Neuronal stem cell (in vitro differentiated cells): ENCODE data around the gene TMEM139.

Experiments
- DNase-seq: peaks from one replicate; pipeline ENCODE4 v3.0.0-alpha.2; 2013; ENCODE audit warnings: low spot score
- H2AFZ ChIP-seq: one replicate; pipeline ENCODE4 v1.6.1; 2013; ENCODE audit warnings: mild to moderate bottlenecking, low read length, inconsistent platforms
- H2AK5ac ChIP-seq: 2 replicates; pipeline ENCODE4 v1.6.1; 2013; ENCODE audit warnings: low read depth, mild to moderate bottlenecking, inconsistent platforms, low read length, moderate library complexity, mixed read lengths
- H2BK120ac ChIP-seq: 2 replicates; pipeline ENCODE4 v1.6.1; 2013; ENCODE audit warnings: low read depth, mild to moderate bottlenecking, inconsistent platforms, low read length, moderate library complexity, mixed read lengths
- H2BK12ac ChIP-seq: one replicate; pipeline ENCODE4 v1.6.1; 2013; ENCODE audit warnings: low read length, inconsistent platforms
- H2BK15ac ChIP-seq: 2 replicates; pipeline ENCODE4 v1.6.1; 2013; ENCODE audit warnings: mild to moderate bottlenecking, low read length, inconsistent platforms, mixed read lengths
- H2BK5ac ChIP-seq: one replicate; pipeline ENCODE4 v1.6.1; 2013; ENCODE audit warnings: inconsistent platforms, mild to moderate bottlenecking, low read length, moderate library complexity
- H3K14ac ChIP-seq: one replicate; pipeline ENCODE4 v1.6.1; 2013; ENCODE audit warnings: low read length, inconsistent platforms
- H3K18ac ChIP-seq: 2 replicates; pipeline ENCODE4 v1.6.1; 2013; ENCODE audit warnings: low read length, inconsistent platforms
- H3K23ac ChIP-seq: 2 replicates; pipeline ENCODE4 v1.6.1; 2013; ENCODE audit warnings: low read depth, mild to moderate bottlenecking, mixed read lengths, low read length, inconsistent platforms; ENCODE audit not compliant: poor library complexity
- H3K27ac ChIP-seq: replicated peaks from 3 replicates; pipeline ENCODE4 v1.5.1; 2013; ENCODE audit warnings: low read length, inconsistent platforms
- H3K27me3 ChIP-seq, 3 experiments: 2 replicates each; pipeline ENCODE4 v1.6.1; 2013; ENCODE audit warnings: low read length in 3 of 3, mild to moderate bottlenecking in 2 of 3, inconsistent platforms in 1 of 3, low read depth in 1 of 3, mixed read lengths in 1 of 3, moderate library complexity in 1 of 3; ENCODE audit not compliant: control insufficient read depth in 3 of 3, insufficient read depth in 3 of 3
- H3K36me3 ChIP-seq, 2 donors: replicated peaks in 1 of 2; 2 replicates each; pipeline ENCODE4 v1.6.1; 2013; ENCODE audit warnings: low read length in 2 of 2; ENCODE audit not compliant: control insufficient read depth in 2 of 2, insufficient read depth in 2 of 2
- H3K4ac ChIP-seq: 2 replicates; pipeline ENCODE4 v1.6.1; 2013; ENCODE audit warnings: inconsistent platforms, mild to moderate bottlenecking, low read length, moderate library complexity
- H3K4me1 ChIP-seq, 2 donors: 1 replicate in 1 of 2; 2 replicates in 1 of 2; pipeline ENCODE4 v1.6.1; 2013; ENCODE audit warnings: low read length in 2 of 2, low read depth in 1 of 2; ENCODE audit not compliant: control insufficient read depth in 2 of 2, insufficient read depth in 1 of 2
- H3K4me2 ChIP-seq: one replicate; pipeline ENCODE4 v1.6.1; 2013; ENCODE audit warnings: mild to moderate bottlenecking, low read length, inconsistent platforms; ENCODE audit not compliant: insufficient read depth, poor library complexity, severe bottlenecking
- H3K4me3 ChIP-seq, 2 donors: 2 replicates each; pipeline ENCODE4 v1.5.1; 2013; ENCODE audit warnings: low read length in 2 of 2, mild to moderate bottlenecking in 2 of 2, inconsistent platforms in 1 of 2, moderate library complexity in 1 of 2
- H3K79me1 ChIP-seq: one replicate; pipeline ENCODE4 v1.6.1; 2013; ENCODE audit warnings: low read depth, mild to moderate bottlenecking, inconsistent platforms, low read length, moderate library complexity
- H3K9ac ChIP-seq: one replicate; pipeline ENCODE4 v1.6.1; 2013; ENCODE audit warnings: mild to moderate bottlenecking, low read depth, low read length, inconsistent platforms; ENCODE audit not compliant: poor library complexity
- H3K9me3 ChIP-seq, 2 donors: replicated peaks in 1 of 2; 2 replicates each; pipeline versions ENCODE3 to v1.6.1; 2013; ENCODE audit warnings: low read length in 2 of 2, mild to moderate bottlenecking in 2 of 2, inconsistent platforms in 1 of 2, low read depth in 1 of 2, mixed read lengths in 1 of 2, moderate library complexity in 1 of 2; ENCODE audit not compliant: control insufficient read depth in 2 of 2, insufficient read depth in 1 of 2
- H4K8ac ChIP-seq: one replicate; pipeline ENCODE4 v1.6.1; 2013; ENCODE audit warnings: low read depth, mild to moderate bottlenecking, inconsistent platforms, low read length, moderate library complexity
- H4K91ac ChIP-seq: one replicate; pipeline ENCODE4 v1.6.1; 2013; ENCODE audit warnings: low read length, low read depth, mild to moderate bottlenecking, inconsistent platforms; ENCODE audit not compliant: poor library complexity
- WGBS, 2 donors: extraction: QIAGEN DNeasy Blood & Tissue Kit; methylation state at CpG; one replicate each; pipeline ENCODE4 v1.1.7; 2013; ENCODE audit warnings: missing lambda C conversion rate in 2 of 2, mixed read lengths in 1 of 2; ENCODE audit not compliant: insufficient read length in 2 of 2, insufficient replicate concordance in 1 of 2; ENCODE audit errors: extremely low coverage in 2 of 2; 5-methylcytosine and 5-hydroxymethylcytosine counted together

Gene TMEM139

GRCh38 chr7:143321242-143321641 lies 36.5 kb downstream of the TMEM139 start:
- no peak for DNase-seq
- no peaks in the 10 kb centered on the region for H3K36me3 ChIP-seq
- H2BK120ac ChIP-seq: no peak overlapping the region

GRCh38 chr7:143321734-143322133 lies 37.0 kb downstream of the TMEM139 start:
- WGBS, 2 donors: no CpG with 5 or more reads among the region's 4 CpGs
- H3K4me1 ChIP-seq: peaks cover 11 to 12% of the 10 kb centered on the region in 2 donors
- DNase-seq: no peak

More at GRCh38 chr7:143321242-143321641, 36.5 kb downstream of the TMEM139 start:
- no peaks in the 10 kb centered on the region for H3K79me1 ChIP-seq
- no peak overlapping the region for H4K8ac ChIP-seq
- no peak overlapping the region for H3K27ac ChIP-seq
- peak overlapping the region; percentile 21 for H3K18ac ChIP-seq
- no peak overlapping the region for H3K14ac ChIP-seq
- no CpG with 5 or more reads among the region's 10 CpGs for WGBS, 2 donors
- no peak overlapping the region for H2AFZ ChIP-seq
- no peaks in the 10 kb centered on the region for H3K27me3 ChIP-seq
- H2BK15ac ChIP-seq: no peak overlapping the region
- H3K9ac ChIP-seq: no peak overlapping the region
- H2AK5ac ChIP-seq: no peak overlapping the region
- no peak overlapping the region for H3K4ac ChIP-seq
- no peak overlapping the region for H3K4me2 ChIP-seq
- H3K9me3 ChIP-seq: no peaks in the 10 kb centered on the region
- H3K23ac ChIP-seq: no peak overlapping the region
- no peak overlapping the region for H4K91ac ChIP-seq
- no peak overlapping the region for H3K4me3 ChIP-seq
- H2BK5ac ChIP-seq: no peak overlapping the region
- H3K4me1 ChIP-seq: peaks cover 11 to 12% of the 10 kb centered on the region in 2 donors
- no peak overlapping the region for H2BK12ac ChIP-seq

GRCh38 chr7:143322760-143323633 lies 38.2 kb downstream of the TMEM139 start:
- H3K9me3 ChIP-seq: no peaks in the 10 kb centered on the region
- peak overlapping the region; percentile 85 for H2AFZ ChIP-seq
- DNase-seq: no peak

More at GRCh38 chr7:143321734-143322133, 37.0 kb downstream of the TMEM139 start:
- Histone ChIP-seq H3K27ac (no peak overlapping the region), H2AFZ (no peak overlapping the region), H3K9me3 (no peaks in the 10 kb centered on the region), H2BK120ac (no peak overlapping the region), H3K9ac (no peak overlapping the region), H4K8ac (no peak overlapping the region), H3K18ac (no peak overlapping the region), H3K4me3 (no peak overlapping the region), H3K79me1 (no peaks in the 10 kb centered on the region), H2BK12ac (no peak overlapping the region), H2BK5ac (no peak overlapping the region), H3K23ac (no peak overlapping the region), H3K4ac (no peak overlapping the region), H3K4me2 (no peak overlapping the region), H2AK5ac (no peak overlapping the region), H3K14ac (no peak overlapping the region), H4K91ac (no peak overlapping the region), H3K36me3 (no peaks in the 10 kb centered on the region), H2BK15ac (no peak overlapping the region), H3K27me3 (no peaks in the 10 kb centered on the region)

GRCh38 chr7:143323653-143324052 lies 38.9 kb downstream of the TMEM139 start:
- Histone ChIP-seq H2BK120ac (no peak overlapping the region), H2AFZ (peak overlapping the region; percentile 85), H4K91ac (no peak overlapping the region), H2BK15ac (peak overlapping the region; percentile 28), H3K4me2 (no peak overlapping the region), H3K14ac (no peak overlapping the region), H2BK12ac (peak overlapping the region; percentile 87), H2AK5ac (peak overlapping the region; percentile 3), H4K8ac (no peak overlapping the region), H3K4me1 (peaks cover 7 to 12% of the 10 kb centered on the region in 2 donors), H3K4ac (no peak overlapping the region), H3K36me3 (no peaks in the 10 kb centered on the region), H3K9me3 (no peaks in the 10 kb centered on the region), H3K79me1 (no peaks in the 10 kb centered on the region), H3K23ac (peak overlapping the region; percentile 27), H3K18ac (peak overlapping the region; percentile 5), H3K4me3 (no peak overlapping the region), H3K27me3 (no peaks in the 10 kb centered on the region), H3K27ac (no peak overlapping the region), H3K9ac (peak overlapping the region; percentile 47), H2BK5ac (no peak overlapping the region)
- no peak for DNase-seq
- no CpG with 5 or more reads among the region's 12 CpGs for whole genome bisulfite sequencing, 2 donors

More at GRCh38 chr7:143322760-143323633, 38.2 kb downstream of the TMEM139 start:
- peak overlapping the region; percentile 47 for H3K9ac ChIP-seq
- no peak overlapping the region for H3K14ac ChIP-seq
- no CpG with 5 or more reads among the region's 23 CpGs for WGBS, 2 donors
- H2BK120ac ChIP-seq: no peak overlapping the region
- H2BK12ac ChIP-seq: peak overlapping the region; percentile 87
- no peak overlapping the region for H3K4me2 ChIP-seq
- H2BK5ac ChIP-seq: no peak overlapping the region
- peak overlapping the region; percentile 65 for H3K18ac ChIP-seq
- H2BK15ac ChIP-seq: peak overlapping the region; percentile 28
- H2AK5ac ChIP-seq: peak overlapping the region; percentile 3
- H3K4ac ChIP-seq: no peak overlapping the region
- H4K91ac ChIP-seq: no peak overlapping the region
- no peak overlapping the region for H3K27ac ChIP-seq
- no peaks in the 10 kb centered on the region for H3K36me3 ChIP-seq
- H3K4me1 ChIP-seq: peaks cover 7 to 12% of the 10 kb centered on the region in 2 donors
- peak overlapping the region; percentile 27 for H3K23ac ChIP-seq
- no peaks in the 10 kb centered on the region for H3K27me3 ChIP-seq
- H4K8ac ChIP-seq: no peak overlapping the region
- no peaks in the 10 kb centered on the region for H3K79me1 ChIP-seq
- H3K4me3 ChIP-seq: no peak overlapping the region
